ENCODE results near the gene ABL1. TPM values are rescaled to one million over a fixed set of nuclear protein-coding genes. Genes with fewer than 3 reads are reported as not detected.

Gene ABL1
- total RNA-seq, 1 donor from 2014 or later = 118 TPM

- no peaks in the 10 kb centered on the region for H3K36me3 Mint-ChIP-seq (ENCODE audit: unreplicated experiment)
- H3K9me3 Mint-ChIP-seq (ENCODE audit: unreplicated experiment) = no peaks in the 10 kb centered on the region
- H3K4me1 Mint-ChIP-seq (ENCODE audit: low read depth, unreplicated experiment) = peaks cover 70% of the 10 kb centered on the region
- peak overlapping the region; percentile 83 for H3K27ac Mint-ChIP-seq (ENCODE audit: unreplicated experiment)
- peak overlapping the region; percentile 66 for H3K4me3 Mint-ChIP-seq (ENCODE audit: unreplicated experiment)
- no peak for DNase-seq
- TF ChIP-seq CTCF (IDR thresholded peaks at IDR 0.05; ENCODE audit: partially characterized antibody, unreplicated experiment) = no peak
- H3K27me3 Mint-ChIP-seq (ENCODE audit: unreplicated experiment) = peaks cover 3% of the 10 kb centered on the region
Measured at GRCh38 chr9:130842545-130842944, 7.5 kb downstream of the ABL1 start.

GRCh38 chr9:130843049-130843908 lies 8.2 kb downstream of the ABL1 start:
- H3K9me3 Mint-ChIP-seq (ENCODE audit: unreplicated experiment) = no peaks in the 10 kb centered on the region
- H3K4me3 Mint-ChIP-seq (ENCODE audit: unreplicated experiment) = peak overlapping the region; percentile 35

GRCh38 chr9:130844044-130844451 lies 9.0 kb downstream of the ABL1 start:
- peaks cover 3% of the 10 kb centered on the region for H3K27me3 Mint-ChIP-seq (ENCODE audit: unreplicated experiment)
- no peak overlapping the region for H3K27ac Mint-ChIP-seq (ENCODE audit: unreplicated experiment)
- H3K4me1 Mint-ChIP-seq (ENCODE audit: low read depth, unreplicated experiment) = peaks cover 64% of the 10 kb centered on the region
- H3K4me3 Mint-ChIP-seq (ENCODE audit: unreplicated experiment) = no peak overlapping the region
- no peak for TF ChIP-seq CTCF (IDR thresholded peaks at IDR 0.05; ENCODE audit: partially characterized antibody, unreplicated experiment)
- no peaks in the 10 kb centered on the region for H3K9me3 Mint-ChIP-seq (ENCODE audit: unreplicated experiment)
- no peak for DNase-seq
- H3K36me3 Mint-ChIP-seq (ENCODE audit: unreplicated experiment) = no peaks in the 10 kb centered on the region

More at GRCh38 chr9:130843049-130843908, 8.2 kb downstream of the ABL1 start:
- H3K36me3 Mint-ChIP-seq (ENCODE audit: unreplicated experiment) = no peaks in the 10 kb centered on the region
- H3K27me3 Mint-ChIP-seq (ENCODE audit: unreplicated experiment) = peaks cover 3% of the 10 kb centered on the region
- no peak for TF ChIP-seq CTCF (IDR thresholded peaks at IDR 0.05; ENCODE audit: partially characterized antibody, unreplicated experiment)
- peak overlapping the region; percentile 83 for H3K27ac Mint-ChIP-seq (ENCODE audit: unreplicated experiment)
- peaks cover 71% of the 10 kb centered on the region for H3K4me1 Mint-ChIP-seq (ENCODE audit: low read depth, unreplicated experiment)
- no peak for DNase-seq

- no peak for TF ChIP-seq CTCF (IDR thresholded peaks at IDR 0.05; ENCODE audit: partially characterized antibody, unreplicated experiment)
- Mint-ChIP-seq H3K9me3 (ENCODE audit: unreplicated experiment) (no peaks in the 10 kb centered on the region), H3K27me3 (ENCODE audit: unreplicated experiment) (peaks cover 3% of the 10 kb centered on the region), H3K36me3 (ENCODE audit: unreplicated experiment) (no peaks in the 10 kb centered on the region), H3K4me3 (ENCODE audit: unreplicated experiment) (peak overlapping the region; percentile 44), H3K27ac (ENCODE audit: unreplicated experiment) (peak overlapping the region; percentile 88), H3K4me1 (ENCODE audit: low read depth, unreplicated experiment) (peaks cover 59% of the 10 kb centered on the region)
- DNase-seq = no peak
Measured at GRCh38 chr9:130845254-130845653, 10.2 kb downstream of the ABL1 start.

- no peak for TF ChIP-seq CTCF (IDR thresholded peaks at IDR 0.05; ENCODE audit: partially characterized antibody, unreplicated experiment)
- no peak for DNase-seq
- H3K27me3 Mint-ChIP-seq (ENCODE audit: unreplicated experiment) = peaks cover 3% of the 10 kb centered on the region
- no peaks in the 10 kb centered on the region for H3K9me3 Mint-ChIP-seq (ENCODE audit: unreplicated experiment)
- H3K36me3 Mint-ChIP-seq (ENCODE audit: unreplicated experiment) = no peaks in the 10 kb centered on the region
- peak overlapping the region; percentile 88 for H3K27ac Mint-ChIP-seq (ENCODE audit: unreplicated experiment)
- peaks cover 55% of the 10 kb centered on the region for H3K4me1 Mint-ChIP-seq (ENCODE audit: low read depth, unreplicated experiment)
- H3K4me3 Mint-ChIP-seq (ENCODE audit: unreplicated experiment) = peak overlapping the region; percentile 44
Measured at GRCh38 chr9:130845901-130846481, 10.9 kb downstream of the ABL1 start.

Measured in glutamatergic neuron (in vitro differentiated cells).